ENCODE results near the gene ACP7.
"Not testable (repeated sequence)": the region's sequence is repeated elsewhere in the genome, so short reads cannot be mapped to it uniquely, and the experiment has no call there.

The ACP7 gene

GRCh38 chr19:39077323-39077722 is 6.8 kb upstream of the ACP7 start:
- DNase-seq (ENCODE audit: low read depth) = no peak

DNA sequence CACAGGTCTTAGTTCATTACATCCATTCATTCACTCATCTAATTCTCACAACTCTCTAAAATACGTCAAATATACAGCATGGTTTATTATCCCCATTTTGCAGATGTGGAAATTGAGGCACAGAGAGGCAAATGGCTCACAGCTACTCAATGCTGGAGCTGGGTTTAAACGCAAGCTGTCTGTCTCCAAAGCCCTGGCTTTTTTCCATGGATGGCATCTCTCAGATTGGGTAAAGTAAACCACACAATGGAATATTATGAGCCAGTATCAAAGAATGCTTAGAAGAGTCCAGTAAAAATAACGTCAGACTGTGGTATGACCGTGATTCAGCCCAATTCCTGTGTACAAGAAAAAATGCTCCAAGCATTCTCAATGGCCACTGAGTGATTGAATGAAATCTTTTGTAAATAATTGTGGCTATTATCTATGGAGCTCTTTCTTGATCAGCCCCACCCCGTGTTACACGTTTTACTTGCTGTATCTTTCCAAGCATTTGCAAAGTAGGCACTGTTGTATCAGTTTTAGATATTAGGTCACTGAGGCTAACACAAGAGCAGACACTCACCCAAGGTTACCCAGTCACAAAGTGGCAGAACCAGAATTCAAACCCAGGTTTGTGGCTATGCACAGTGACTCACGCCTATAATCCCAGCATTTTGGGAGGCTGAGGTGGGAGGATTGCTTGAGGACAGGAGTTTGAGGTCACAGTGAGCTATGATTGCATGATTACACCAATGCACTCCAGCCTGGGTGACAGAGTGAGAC is 5.5 kb upstream of the ACP7 start:
- no peak for DNase-seq (ENCODE audit: low read depth)

DNA sequence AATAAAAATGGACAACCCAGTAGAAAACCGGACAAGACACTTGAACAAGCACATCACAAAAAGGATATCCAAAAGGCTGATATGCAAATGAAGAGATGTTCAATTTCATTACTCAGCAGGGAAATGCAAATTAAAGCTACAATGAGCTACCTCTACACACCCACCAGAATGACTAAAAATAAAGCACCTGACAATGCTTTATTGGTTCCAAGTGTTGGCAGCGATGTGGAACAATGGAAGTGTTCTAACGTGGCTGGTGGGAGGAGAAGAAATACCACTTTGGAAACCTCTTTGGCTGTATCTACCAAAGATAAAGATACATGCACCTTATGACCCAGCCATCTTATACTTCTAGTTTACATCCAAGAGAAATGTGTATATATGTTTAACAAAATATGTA is 3.7 kb upstream of the ACP7 start:
- no peak for DNase-seq (ENCODE audit: low read depth)

GRCh38 chr19:39082167-39082566 is 2.0 kb upstream of the ACP7 start:
- no peak for DNase-seq (ENCODE audit: low read depth)

- DNase-seq (ENCODE audit: low read depth) = no peak
These were observed 1.2 kb upstream of the ACP7 start for GRCh38 chr19:39082745-39083598.

GRCh38 chr19:39083599-39083982 is 577 bp upstream of the ACP7 start:
- no peak for DNase-seq (ENCODE audit: low read depth)

GRCh38 chr19:39084732-39085080 is 538 bp downstream of the ACP7 start:
- no peak for DNase-seq (ENCODE audit: low read depth)

- DNase-seq (ENCODE audit: low read depth) = no peak
These were observed 1.2 kb downstream of the ACP7 start for GRCh38 chr19:39085392-39085791.

- DNase-seq (ENCODE audit: low read depth) = no peak
These were observed 2.2 kb downstream of the ACP7 start for GRCh38 chr19:39086386-39086785.

GRCh38 chr19:39087907-39088686 is 3.9 kb downstream of the ACP7 start:
- DNase-seq (ENCODE audit: low read depth) = no peak

DNA sequence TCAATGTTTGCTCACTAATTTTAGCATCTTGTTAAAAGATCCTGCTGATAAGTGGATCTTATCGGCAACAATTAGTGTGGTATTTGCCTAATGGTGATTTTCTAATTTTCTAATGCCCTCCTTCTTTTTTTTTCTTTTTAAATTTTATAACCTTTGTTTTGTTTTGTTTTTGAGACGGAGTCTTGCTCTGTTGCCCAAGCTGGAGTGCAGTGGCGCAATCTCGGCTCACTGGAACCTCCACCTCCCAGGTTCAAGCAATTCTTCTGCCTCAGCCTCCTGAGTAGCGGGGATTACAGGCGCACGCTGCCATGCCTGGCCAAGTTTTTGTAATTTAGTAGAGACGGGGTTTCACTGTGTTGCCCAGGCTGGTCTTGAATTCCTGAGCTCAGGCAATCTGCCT is 5.8 kb downstream of the ACP7 start:
- not testable (repeated sequence) for DNase-seq (ENCODE audit: low read depth)

- no peak for DNase-seq (ENCODE audit: low read depth)
These were observed 6.7 kb downstream of the ACP7 start for GRCh38 chr19:39090881-39091280.

GRCh38 chr19:39095799-39096540 is 11.8 kb downstream of the ACP7 start:
- DNase-seq (ENCODE audit: low read depth) = not testable (repeated sequence)

DNA sequence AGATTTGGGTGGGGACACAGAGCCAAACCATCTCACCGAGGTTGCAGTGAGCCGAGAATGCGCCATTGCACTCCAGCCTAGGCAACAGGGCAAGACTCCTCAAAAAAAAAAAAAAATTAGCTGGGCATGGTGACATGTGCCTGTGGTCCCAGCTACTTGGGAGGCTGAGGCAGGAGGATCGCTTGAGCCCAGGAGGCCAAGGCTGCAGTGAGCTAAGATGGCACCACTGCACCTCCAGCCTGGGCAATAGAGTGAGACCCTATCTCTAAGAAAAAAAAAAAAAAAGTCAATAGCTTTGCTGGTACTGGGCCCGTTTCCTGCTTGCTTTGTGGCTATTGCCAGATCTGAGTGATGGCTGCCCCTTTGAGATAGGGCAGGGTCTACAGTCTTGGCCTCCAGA is 13.1 kb downstream of the ACP7 start:
- no peak for DNase-seq (ENCODE audit: low read depth)

- no peak for DNase-seq (ENCODE audit: low read depth)
These were observed 13.6 kb downstream of the ACP7 start for GRCh38 chr19:39097721-39098120.

DNA sequence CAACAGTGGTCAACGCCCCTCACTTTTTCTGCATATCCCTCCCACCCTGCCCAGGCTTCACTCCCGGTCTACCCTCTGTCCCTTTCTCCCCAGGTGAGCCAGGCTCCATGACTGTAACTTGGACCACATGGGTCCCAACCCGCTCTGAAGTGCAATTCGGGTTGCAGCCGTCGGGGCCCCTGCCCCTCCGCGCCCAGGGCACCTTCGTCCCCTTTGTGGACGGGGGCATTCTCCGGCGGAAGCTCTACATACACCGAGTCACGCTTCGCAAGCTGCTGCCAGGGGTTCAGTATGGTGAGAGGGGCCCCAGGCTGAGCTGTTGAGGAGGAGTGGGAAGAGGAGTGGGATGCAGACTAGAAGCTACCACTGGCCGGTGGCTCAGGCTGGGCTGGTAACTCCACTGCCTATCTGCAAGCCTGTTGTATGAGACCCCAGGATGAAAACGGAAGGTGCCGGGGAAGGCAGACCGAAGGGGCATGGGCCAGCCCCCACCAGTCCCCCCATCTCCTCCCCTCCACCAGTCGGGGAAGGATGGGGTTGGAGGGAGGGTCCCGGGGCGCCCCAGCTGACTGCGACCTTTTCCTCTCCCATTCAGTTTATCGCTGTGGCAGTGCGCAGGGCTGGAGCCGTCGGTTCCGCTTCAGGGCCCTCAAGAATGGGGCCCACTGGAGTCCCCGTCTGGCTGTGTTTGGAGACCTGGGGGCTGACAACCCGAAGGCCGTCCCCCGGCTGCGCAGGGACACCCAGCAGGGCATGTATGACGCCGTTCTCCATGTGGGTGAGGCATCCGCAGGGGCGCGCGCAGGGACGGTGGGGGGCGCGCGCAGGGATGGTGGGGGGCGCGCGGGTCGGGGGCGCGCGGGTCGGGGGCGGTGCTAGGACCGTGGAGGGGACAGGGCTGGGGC is 14.4 kb downstream of the ACP7 start:
- DNase-seq (ENCODE audit: low read depth) = no peak

DNA sequence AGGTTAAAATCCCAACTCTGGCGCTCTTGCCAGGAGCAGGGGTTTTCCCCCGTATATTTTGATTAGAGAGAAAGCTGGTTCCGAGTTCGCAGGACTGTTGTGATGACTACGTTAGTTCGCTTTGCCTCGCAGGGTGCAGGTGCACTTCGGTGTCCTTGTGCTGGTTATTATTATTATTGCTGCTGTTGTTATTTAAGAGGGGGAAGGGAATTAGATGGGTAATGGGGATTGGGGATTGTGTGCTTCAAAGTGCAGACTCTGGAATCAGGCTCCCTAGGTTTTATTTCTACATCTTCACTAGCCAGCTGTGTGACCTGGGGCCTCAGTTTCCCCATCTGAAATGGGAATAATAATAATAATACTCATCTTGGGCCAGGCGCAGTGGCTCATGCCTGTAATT is 15.2 kb downstream of the ACP7 start:
- DNase-seq (ENCODE audit: low read depth) = no peak

DNA sequence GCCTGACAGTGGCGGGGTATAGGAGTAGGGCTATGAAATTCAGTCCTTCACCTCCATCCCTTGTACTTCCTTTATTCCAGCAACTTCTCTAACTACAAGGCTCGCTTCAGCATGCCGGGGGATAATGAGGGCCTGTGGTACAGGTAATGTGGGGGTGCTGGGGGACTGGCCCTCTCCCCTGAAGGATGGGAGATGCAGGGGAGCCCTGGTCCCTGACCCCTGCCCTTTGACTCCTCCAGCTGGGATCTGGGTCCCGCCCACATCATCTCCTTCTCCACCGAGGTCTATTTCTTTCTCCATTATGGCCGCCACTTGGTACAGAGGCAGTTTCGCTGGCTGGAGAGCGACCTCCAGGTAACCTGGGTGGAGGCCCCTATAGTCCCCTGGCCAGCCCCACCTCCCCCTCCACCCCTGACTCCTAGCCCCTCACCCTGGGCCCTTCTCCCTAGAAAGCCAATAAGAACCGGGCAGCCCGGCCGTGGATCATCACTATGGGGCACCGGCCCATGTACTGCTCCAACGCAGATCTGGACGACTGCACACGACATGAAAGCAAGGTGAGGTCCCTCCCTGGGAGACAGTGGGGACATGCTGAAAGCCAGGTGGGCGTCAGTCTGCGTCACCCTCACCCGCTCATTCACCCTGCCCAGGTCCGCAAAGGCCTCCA is 16.5 kb downstream of the ACP7 start:
- DNase-seq (ENCODE audit: low read depth) = no peak

GRCh38 chr19:39103151-39103550 is 19.0 kb downstream of the ACP7 start:
- no peak for DNase-seq (ENCODE audit: low read depth)

DNA sequence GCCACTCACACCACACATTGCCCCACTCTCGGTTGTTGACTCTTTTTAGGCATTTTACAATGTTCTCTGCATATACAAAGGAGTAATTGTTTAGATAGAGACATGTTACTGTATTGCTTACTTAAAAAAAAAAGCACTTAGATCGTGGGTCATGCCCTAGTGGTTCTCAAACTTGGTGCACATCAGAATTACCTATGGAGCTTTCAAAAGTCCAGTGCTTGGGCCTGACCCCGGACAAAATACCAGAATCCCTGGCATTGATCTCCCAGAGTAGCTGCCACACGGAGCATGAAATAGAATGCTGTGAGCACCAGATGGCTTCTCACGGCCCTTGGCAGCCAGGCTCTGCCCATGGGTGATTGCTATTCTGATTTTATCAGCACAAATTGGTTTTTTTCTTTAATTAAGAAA is 20.0 kb downstream of the ACP7 start:
- DNase-seq (ENCODE audit: low read depth) = no peak
